ENCODE measurements around the gene AP1G1.
"Not testable (repeated sequence)": the region's sequence is repeated elsewhere in the genome, so short reads cannot be mapped to it uniquely, and the experiment has no call there.

AP1G1 gene

DNA sequence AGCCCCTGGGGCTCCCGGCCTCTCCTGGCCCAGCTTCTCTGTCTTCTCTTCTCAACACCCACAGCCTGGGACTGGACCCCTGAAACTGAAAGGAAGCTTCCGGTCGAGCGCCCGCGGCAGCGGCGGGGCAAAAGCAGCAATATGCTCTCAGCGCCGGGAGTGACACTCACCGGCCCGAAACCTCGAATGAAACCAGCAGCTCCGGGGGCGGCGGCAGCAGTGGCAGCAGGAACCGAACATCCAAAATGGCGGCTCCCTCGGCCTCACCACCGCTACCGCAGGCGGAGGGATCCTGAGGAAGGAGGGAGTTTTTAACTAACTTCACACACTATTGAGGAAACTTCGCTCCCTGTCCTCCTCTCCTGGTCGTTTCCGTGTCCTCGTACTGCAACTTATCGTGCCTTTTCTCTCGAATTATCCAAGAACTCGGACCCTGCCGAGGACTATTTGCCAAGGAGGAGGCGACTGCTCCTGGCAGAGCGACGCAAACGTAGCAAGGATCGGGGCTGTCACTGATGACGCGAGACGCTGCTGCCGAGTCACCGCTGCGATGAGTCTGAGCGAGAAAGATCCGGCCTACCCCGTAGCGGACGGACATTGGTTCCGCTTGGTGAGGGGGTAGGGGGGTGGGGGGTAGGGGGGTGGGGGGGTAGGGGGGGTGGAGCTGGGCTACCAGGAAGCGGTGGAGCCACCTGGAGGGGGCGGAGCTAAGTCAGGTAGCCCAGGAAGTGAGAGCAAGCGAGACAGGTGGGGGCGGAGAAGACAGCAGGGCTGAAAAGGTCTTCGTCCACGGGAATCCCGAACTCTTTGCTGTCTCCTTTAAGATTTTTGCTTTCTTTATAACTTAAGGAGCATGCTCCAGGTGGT, at the start of gene AP1G1:
Gene AP1G1 (minus strand): TSS at position 242 of the 867 bp plus-strand sequence. CDS start 19,355 bp downstream, outside the sequence.
- DNase-seq, result peak; percentile 96

DNA sequence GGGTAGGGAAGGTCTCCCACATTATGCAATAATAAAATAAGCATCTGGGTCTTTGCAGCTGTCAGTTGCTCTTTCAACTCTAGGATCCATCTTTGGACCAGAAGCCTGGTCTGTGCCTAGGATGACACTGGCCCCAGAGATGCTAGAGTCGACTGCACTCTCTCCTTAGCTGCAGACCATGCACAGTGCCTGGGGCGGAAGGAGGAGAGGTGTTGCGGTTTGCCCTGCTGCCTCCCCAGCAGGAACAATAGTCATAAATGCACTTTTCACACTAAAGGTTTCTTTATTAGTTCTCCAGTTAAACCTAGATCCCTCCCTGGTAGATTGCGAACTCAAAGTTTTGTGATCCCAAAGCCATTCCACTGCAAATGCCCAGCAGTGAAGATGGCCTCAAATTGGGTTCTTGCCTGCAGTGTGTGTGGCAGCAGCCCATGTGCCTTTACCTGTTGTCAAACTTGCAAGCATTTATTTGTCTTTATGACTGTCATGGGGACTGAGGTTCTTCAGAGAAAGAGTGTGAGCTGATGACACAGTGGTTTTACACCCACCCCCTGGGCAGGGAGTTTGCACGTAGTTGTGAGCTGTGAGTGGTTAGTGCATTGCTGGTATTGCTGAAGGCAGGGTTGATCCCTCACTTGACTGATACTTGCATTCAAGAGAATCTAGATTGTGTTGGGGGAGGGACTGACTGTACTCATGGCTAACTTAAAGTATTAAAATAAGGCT, 47.5 kb upstream of the AP1G1 start:
- DNase-seq, result peak; percentile 65

DNA sequence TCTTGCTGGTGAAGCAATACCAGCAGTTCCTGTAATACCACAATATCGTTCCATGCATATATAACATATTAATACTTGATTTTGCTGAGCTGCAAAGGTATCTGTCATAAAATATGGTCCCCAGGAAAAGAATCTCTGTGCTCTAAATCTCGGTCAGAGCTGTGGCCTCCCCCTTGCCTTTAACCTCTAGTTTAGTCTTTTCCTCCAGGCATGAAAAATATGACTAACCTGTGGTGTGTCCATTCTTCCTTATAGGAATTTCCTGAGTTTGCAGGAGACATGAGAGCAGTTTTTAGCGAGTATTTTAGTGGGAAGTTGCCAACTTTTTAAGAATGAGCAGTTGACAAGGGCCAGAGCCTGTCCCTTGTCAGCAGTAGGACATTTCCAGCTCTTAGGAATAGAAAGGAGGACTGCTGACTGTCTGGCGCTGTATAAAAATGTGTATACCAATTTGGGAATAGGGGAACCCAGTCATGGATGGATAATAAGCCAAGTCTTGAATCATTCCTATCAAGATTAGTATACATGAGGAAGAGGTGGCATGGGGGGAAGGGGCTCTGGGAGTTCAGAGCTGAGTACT, 45.8 kb upstream of the AP1G1 start:
- DNase-seq, result no peak

DNA sequence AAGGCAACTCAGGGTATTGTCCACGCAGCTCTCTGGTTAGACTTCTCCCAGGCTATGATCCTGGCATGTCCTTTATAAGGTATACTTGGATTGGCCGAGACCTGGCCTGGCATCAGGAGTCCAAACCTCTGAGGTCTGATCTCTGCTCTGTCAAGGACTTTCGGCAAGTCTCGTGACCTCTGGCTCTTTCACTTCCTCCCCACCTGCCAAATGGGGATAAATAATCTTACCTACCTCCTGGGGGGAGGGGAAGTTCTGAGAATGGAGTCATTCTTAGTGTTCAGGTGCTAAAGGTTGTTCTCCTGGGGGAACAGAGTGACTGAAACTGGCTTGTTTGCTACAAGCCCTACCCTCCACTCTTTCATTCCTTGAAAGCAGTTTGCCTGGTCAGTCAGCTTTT, 44.8 kb upstream of the AP1G1 start:
- DNase-seq, result peak; percentile 15

DNA sequence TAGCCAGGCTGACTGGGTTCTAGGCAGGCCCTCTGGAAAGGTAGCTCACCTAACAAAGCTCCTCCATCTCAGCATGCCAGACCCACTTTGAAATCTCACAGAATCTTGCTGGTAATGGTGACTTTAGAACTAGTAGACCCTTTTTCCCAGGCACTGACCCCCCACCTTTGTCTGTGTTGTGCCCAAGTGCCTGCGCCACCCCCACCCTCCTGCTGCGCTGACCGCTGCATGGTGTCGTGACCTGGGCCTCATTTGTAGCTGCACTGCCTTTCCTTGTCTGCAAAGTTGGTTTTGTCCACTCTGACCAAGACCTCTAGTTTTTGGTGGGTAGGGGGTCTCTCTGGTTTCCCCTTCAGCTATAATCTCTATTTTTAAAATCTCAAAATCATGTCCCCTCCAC, 43.9 kb upstream of the AP1G1 start:
- DNase-seq, result no peak

DNA sequence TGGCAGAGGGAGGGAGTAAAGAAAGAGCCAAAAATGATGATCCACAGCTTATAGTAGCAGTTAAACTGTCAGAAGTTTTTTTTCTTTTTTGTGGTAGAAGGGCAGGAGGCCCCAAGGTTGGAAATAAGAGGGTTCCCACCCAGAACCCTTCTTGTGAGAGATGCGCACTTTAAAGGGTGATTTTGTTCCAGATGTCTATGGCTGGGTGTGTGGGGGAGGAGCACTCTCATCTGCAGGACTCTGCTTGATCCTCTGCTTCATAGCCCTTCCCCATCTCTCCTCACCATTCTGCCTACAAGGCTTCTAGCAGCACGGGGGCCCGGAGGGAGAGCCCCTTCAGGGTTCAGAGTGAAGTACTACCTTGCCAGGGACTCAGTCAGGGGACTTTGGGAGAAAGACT, 43.5 kb upstream of the AP1G1 start:
- DNase-seq, result no peak

DNA sequence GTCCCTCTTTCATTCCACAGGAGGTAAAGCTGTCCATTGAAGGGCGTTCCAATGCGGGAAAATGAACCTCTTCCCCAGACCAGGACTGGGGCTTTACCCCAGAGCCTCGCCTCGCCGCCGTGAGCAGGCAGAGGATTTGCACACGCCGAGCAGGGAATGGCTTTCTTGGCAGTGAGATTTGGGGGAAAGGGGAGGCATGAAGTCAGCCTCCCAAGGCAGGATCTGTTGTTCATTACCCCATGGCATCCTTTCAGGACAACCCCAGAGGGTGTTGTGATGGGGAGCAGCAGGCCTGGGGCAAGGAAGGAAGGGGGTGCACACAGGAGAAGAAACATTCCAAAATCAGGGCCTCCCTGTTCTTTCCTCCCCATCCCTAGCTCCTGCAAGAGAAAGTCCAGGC, 43.1 kb upstream of the AP1G1 start:
- no peak for DNase-seq

DNA sequence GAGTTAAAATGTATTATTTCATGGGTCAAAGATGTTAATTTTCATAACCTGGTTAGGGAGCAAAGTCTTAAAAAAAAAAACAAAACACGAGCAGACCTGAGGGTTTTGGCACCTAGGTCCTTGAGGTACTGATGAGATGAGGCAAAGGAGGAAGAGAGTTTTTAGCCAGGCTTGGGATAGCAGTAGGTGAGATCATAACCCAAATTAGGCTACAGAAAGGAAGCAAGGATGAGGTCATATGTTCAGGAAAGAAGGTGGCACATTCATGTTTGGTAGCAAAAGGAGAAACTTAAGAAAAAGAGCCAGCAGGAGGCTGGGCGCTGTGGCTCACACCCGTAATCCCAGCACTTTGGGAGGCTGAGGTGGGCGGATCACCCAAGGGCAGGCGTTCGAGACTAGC, 40.0 kb upstream of the AP1G1 start:
- DNase-seq, result no peak

DNA sequence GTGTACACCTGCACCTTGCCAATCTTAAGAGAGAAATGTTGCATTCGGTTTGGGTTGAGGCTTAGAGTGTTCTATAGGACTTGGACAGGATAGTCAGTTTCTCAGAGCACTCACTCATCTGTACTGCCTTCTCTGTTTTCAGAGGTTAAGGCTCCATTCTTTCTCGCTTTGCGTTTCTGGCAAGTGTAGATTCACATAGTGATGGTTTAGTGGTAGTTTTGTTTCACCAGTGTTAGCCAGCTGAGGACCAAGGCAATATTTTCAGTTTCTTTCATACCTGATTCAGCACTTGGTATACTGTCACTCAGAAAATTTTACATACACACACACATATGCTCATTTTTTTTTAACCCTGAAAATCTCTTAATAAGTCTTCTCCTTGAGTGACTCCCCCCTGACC, 38.5 kb upstream of the AP1G1 start:
- no peak for DNase-seq

DNA sequence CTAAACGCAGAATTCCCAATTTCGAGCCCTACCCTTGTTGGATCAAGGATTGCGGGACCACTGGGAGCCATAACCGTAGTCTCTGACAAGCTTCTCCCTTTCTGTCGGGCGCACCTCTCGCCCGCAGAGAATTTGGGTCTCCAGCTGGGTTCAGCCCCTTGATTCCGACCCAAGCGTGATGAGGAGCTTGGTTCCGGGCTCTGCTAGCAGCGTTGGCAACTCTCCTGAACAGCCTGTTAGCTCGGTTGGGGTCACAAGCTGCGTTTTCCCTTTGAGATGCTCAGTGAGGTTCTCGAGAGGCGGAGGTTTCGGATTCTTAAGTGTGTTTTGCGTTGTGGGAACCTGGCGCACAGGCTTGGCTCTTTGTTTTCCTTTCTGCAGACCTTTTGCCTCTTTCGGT, 37.8 kb upstream of the AP1G1 start:
- DNase-seq, result peak; percentile 15

DNA sequence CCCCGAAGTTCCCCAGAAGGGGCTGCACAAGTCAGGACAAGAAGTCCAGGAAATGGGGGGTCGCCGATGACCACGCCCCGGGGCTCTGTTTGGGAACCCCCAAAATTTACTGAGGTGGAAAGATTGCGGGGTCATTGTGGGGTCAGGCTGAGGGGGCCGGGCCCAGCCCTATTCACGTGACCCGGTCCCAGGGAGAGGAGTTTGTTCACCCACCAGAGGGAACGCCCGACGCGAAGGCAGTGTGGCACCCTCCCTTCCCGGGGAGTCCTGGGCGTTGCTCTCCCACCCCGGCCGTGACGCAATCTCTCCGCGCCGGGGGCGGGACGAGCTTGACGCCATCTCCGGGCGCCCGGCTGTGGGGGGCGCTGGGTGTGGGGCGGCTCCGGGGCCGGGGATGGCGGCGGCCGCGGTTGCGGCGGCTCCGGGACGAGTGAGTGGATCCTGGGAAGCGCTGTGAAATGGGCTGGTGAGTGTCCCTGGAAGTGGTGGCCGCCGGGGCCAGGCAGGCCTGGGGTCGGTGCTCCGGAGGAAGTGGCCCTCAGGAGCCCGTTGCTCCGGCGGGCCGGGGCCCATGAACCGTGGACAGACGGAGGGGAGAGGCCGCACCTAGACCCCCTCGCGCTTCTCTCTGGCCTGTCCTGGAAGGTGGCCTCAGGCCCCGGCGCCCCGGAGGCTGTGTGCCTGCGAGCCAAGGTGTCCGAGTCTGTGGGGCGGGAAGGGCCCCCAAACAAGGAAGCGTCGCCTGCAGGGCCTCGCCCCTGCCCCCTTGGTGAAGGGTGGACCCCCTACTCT, 37.2 kb upstream of the AP1G1 start, which contains the start of gene ATXN1L:
Gene ATXN1L (plus strand): TSS at position 338 of the 792 bp plus-strand sequence. CDS start 3,765 bp downstream, outside the sequence.
- DNase-seq, result peak; percentile 94

DNA sequence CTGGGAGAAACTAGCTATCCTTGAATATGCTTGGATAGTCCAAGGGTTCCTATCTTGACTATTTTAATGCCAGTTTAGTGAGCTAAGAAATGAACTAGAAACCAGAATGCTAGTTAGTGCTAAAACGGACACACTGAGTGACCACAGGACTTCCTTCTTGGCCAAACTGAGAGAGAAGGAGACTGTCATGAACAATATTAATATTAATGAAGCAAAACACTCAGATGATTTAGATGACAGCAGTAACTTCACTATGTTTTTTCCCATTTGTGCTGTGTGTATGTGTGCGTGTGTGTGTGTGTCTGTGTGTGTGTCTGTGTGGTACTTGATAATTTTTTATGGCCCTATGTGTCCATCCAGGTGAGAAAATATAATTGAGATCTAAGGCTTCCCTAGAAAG, 34.9 kb upstream of the AP1G1 start:
- DNase-seq, result no peak

DNA sequence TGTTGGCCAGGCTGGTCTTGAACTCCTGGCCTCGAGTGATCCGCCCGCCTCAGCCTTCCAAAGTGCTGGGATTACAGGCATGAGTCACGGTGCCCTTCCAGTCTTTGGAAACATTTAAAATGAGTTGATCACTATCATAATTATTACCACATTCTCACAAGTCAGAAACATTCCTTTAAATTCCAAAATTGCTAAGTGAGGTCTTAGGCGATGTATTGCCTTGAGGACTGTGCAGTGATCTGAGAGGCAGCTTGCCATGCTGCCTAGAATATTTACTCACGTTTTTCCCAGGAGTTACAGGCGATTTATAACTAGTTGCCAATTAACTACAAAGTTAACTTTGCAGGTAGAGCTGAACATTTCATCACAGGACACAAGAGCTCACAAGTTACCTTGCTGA, 31.4 kb upstream of the AP1G1 start:
- no peak for DNase-seq

DNA sequence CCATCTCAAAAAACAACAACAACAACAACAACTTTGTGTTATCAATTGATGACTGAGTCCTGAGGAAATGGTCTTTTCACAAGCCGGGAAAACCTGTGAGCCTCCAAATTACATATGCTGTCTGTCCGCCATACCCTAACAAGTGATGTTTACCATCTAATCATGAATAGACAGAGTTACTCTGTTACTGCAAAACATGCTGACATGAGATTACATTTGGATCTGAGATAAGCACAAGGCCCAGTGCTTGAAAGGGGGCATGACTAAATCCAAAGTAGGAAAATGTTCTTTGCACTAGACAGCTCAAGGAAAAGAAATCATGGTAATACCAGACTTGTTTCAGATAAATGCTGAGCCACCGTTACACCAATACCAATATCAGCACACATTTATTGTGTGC, 28.5 kb upstream of the AP1G1 start:
- no peak for DNase-seq

DNA sequence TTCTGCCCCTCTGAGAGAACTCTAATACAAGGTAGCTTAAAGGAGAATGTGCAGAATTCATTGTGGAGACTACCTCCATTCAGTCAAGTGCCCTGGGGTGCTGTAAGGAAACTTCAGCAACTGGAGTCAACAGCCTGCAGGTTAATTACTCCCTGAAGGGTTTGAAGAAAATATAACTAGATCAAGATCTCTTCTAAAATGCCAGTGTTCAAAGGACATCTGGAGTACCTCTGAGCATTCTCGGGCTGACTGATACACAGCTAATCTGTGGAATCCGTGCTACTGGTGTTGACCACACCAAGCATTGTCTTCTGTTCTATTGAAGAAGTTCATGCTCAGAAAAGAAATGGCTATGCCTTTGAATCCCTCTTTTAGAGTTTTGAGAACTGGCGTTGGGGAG, 25.7 kb upstream of the AP1G1 start:
- DNase-seq, result no peak

DNA sequence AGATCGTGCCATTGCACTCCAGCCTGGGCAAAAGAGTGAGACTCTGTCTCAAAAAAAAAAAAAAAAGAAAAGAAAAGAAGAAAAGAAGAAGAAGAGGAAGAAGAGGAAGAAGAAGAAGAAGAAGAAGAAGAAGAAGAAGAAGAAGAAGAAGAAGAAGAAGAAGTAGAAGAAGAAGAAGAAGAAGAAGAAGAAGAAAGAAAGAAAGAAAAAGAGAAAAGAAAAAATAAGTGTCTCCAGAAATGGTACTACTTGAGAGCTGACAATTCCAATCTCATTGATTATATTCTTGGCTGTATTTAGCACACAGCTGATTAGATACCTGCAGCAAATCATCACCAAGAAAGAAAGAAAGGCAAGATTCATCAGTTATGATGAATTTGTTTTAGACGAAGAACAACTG, 23.5 kb upstream of the AP1G1 start:
- DNase-seq, result not testable (repeated sequence)

DNA sequence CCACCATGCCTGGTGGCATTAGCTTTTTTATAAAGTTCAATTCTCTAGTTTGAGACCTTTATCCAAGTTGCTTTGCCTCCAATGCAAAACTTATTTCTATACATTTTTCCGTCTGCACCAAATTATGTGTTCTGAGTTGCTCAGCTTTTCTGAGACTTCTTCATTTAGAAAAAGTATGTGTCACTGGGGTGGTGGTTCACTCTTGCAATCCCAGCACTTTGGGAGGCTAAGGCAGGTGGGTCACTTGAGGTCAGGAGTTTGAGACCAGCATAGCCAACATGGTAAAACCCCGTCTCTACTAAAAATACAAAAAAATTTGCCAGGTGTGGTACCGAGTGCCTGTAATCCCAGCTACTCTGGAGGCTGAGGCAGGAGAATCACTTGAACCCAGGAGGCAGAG, 23.1 kb upstream of the AP1G1 start:
- not testable (repeated sequence) for DNase-seq

DNA sequence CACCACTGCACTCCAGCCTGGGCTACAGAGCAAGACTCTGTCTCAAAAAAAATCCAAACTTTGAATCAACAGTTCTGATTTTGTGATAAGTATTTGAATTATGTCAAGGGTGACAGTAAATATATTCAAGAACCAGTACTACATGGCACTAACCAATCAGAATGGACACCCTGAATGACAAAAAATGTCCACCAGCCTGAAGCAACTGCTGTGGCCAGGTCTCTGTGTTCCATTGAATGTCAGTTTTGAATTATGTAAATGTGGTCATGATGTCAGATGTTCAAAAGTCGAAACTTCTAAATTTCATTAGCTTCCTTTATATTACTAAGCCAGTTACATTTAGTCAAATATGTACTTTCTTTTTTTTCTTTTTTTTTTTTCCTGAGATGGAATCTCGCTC, 21.7 kb upstream of the AP1G1 start:
- no peak for DNase-seq

DNA sequence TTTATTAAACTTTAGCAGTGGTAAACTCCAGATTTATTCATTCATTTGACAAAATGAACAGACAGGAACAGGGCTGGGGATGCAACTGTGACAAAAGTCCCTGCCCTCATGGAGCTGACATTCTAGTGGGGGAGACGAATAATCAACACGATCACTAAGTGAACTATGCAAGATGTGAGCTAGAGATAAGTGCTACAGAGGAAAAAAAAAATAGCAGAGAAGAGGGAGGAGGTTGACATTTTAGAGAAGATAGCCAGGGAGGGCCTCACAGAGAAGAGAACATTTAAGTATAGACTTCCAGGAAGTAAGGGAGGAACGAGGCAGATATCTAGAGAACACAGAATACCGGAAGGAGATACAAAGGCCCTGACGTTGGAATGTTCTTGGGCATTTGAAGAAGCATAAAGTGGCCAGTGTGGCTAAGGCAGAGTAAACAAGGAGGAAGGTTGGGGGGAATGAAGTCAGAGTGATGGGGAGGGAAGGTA, 17.9 kb upstream of the AP1G1 start:
- DNase-seq, result no peak

DNA sequence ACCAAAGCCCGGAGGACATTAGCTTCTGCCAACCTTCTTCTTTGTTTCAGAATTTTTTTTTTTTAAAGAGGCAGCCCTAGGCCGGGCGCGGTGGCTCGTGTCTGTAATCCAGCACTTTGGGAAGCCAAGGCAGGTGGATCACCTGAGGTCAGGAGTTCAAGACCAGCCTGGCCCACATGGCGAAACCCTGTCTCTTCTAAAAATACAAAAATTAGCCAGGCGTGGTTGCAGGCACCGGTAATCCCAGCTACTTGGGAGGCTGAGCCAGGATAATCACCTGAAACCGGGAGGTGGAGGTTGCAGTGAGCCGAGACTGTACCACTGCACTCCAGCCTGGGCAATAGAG, 8.5 kb upstream of the AP1G1 start:
- DNase-seq, result not testable (repeated sequence)

DNA sequence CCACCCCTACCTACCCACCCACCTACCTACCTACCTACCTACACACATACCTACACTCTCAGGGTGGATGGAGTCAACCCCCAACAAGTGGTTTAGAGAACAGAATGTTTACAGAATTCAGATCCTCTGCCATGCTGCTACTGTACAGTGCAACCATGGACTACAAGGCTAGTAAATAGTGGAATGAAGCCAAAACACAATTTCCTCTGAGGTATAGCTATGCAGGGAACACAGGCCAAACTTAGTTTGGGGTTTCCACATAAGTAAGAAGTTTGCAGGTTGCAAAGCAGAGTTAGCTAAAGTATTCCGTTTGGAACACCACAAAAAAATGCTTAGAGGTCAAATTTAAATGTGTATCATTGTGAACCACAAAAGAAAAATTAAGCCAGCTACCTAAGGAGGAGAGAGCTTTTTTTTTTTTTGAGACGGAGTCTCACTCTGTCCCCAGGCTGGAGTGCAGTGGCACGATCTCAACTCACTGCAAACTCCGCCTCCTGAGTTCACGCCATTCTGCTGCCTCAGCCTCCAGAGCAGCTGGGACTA, 2.7 kb upstream of the AP1G1 start:
- DNase-seq, result no peak

DNA sequence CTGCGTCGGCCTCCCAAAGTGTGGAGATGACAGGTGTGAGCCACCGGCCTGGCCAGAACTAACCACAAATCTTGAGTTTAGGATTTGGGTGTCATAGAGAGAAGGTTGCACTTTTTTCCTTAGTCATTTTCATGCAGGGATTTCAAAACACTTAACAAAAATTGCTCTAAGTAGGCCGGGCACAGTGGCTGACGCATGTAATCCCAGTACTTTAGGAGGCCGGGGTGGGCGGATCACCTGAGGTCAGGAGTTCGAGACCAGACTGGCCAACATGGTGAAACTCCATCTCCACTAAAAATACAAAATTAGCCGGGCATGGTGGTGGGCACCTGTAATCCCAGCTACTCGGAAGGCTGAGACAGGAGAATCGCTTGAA, 1.5 kb upstream of the AP1G1 start:
- not testable (repeated sequence) for DNase-seq

All from activated CD4-positive, alpha-beta T cell treated with anti-CD3 and anti-CD28 coated beads, Interleukin-10, Interleukin-2, amounts not matched to agents 100 ng/mL and 50 ng/mL, durations not matched to agents 16 hours and 8 hours (primary cell).